IMR-90 (cell line): ENCODE data around the gene RBM46. TPM values are rescaled to one million over a fixed set of nuclear protein-coding genes. Genes with fewer than 3 reads are reported as not detected.

Source experiments
- ATAC-seq: fragments of 200-7000 bp; cut with Tn5 transposase; 2 replicates; pipeline ENCODE4 v1.9.1; 2020; ENCODE audit warnings: low read depth, mild to moderate bottlenecking, moderate library complexity
- BruUV-seq: library from RNA; stranded (reverse); fragments of 400-500 nt; replicated peaks from 2 replicates; lab custom pipeline; 2021; lab: Mats Ljungman, UMichigan
- CTCF ChIA-PET: fragments of 300-600 bp; formaldehyde crosslinking; extraction: SDS; loops from one replicate; lab custom pipeline; 2021; ENCODE audit warnings: antibody characterized with exemption; lab: Yijun Ruan, JAX
- POLR2A ChIA-PET: fragments of 300-600 bp; sonication (Branson Sonifier 250); formaldehyde crosslinking; loops from one replicate; lab custom pipeline; 2022; ENCODE audit warnings: antibody characterized with exemption; ENCODE audit not compliant: unreplicated experiment; lab: Charles Lee
- DNase-seq: peaks from one replicate; pipeline ENCODE4 v3.0.0; 2013
- H2AFZ ChIP-seq: replicated peaks from 2 replicates; pipeline ENCODE3; 2013; ENCODE audit warnings: low read length, mild to moderate bottlenecking; ENCODE audit not compliant: poor library complexity
- H2AK5ac ChIP-seq: 2 replicates; pipeline ENCODE4 v1.6.1; 2013; ENCODE audit warnings: low read depth, low read length, inconsistent platforms
- H2AK9ac ChIP-seq: replicated peaks from 2 replicates; pipeline ENCODE3; 2013; ENCODE audit warnings: mild to moderate bottlenecking, low read depth, low read length, moderate library complexity; ENCODE audit not compliant: poor library complexity
- H2BK120ac ChIP-seq: 2 replicates; pipeline ENCODE4 v1.6.1; 2013; ENCODE audit warnings: low read depth, low read length, inconsistent platforms
- H2BK15ac ChIP-seq: 3 replicates; pipeline ENCODE4 v1.6.1; 2013; ENCODE audit warnings: low read depth, low read length, inconsistent platforms
- H2BK20ac ChIP-seq: 2 replicates; pipeline ENCODE4 v1.6.1; 2013; ENCODE audit warnings: low read depth, mild to moderate bottlenecking, inconsistent platforms, low read length, moderate library complexity
- H2BK5ac ChIP-seq: 2 replicates; pipeline ENCODE4 v1.6.1; 2013; ENCODE audit warnings: mild to moderate bottlenecking, low read depth, low read length, inconsistent platforms; ENCODE audit not compliant: poor library complexity, severe bottlenecking
- H3K14ac ChIP-seq: replicated peaks from 2 replicates; pipeline ENCODE4 v1.6.1; 2013; ENCODE audit warnings: low read depth, low read length, inconsistent platforms
- H3K18ac ChIP-seq: 2 replicates; pipeline ENCODE4 v1.6.1; 2013; ENCODE audit warnings: low read depth, low read length, control low read depth
- H3K23ac ChIP-seq: 2 replicates; pipeline ENCODE4 v1.6.1; 2013; ENCODE audit warnings: low read depth, low read length, inconsistent platforms
- H3K27ac ChIP-seq: 2 replicates; pipeline ENCODE4 v1.5.1; 2013; ENCODE audit warnings: mild to moderate bottlenecking, control low read depth, low read length; ENCODE audit not compliant: insufficient read depth
- H3K27me3 ChIP-seq: 2 replicates; pipeline ENCODE4 v1.6.1; 2013; ENCODE audit warnings: low read length; ENCODE audit not compliant: control insufficient read depth, insufficient read depth
- H3K36me3 ChIP-seq: 2 replicates; pipeline ENCODE4 v1.6.1; 2013; ENCODE audit warnings: low read length, mixed read lengths; ENCODE audit not compliant: control insufficient read depth, insufficient read depth
- H3K4ac ChIP-seq: 2 replicates; pipeline ENCODE4 v1.6.1; 2013; ENCODE audit warnings: low read depth, low read length, inconsistent platforms
- H3K4me1 ChIP-seq: 2 replicates; pipeline ENCODE4 v1.6.1; 2013; ENCODE audit warnings: low read length, mixed read lengths; ENCODE audit not compliant: control insufficient read depth, insufficient read depth
- H3K4me2 ChIP-seq: 2 replicates; pipeline ENCODE4 v1.6.1; 2013; ENCODE audit warnings: low read depth, mild to moderate bottlenecking, control low read depth, low read length, moderate library complexity
- H3K4me3 ChIP-seq: 2 replicates; pipeline ENCODE4 v1.5.1; 2013; ENCODE audit warnings: low read depth, mild to moderate bottlenecking, control low read depth, low read length, moderate library complexity; ENCODE audit not compliant: insufficient read depth
- H3K56ac ChIP-seq: 2 replicates; pipeline ENCODE4 v1.6.1; 2013; ENCODE audit warnings: low read length, inconsistent platforms; ENCODE audit not compliant: insufficient read depth; ENCODE audit errors: extremely low read depth
- H3K79me1 ChIP-seq, 2 experiments: 2 replicates each; pipeline ENCODE4 v1.6.1; 2013; ENCODE audit warnings: low read length in 2 of 2, inconsistent platforms in 1 of 2, low read depth in 1 of 2
- H3K9ac ChIP-seq: 2 replicates; pipeline ENCODE4 v1.6.1; 2013; ENCODE audit warnings: low read depth, low read length, control low read depth
- H3K9me1 ChIP-seq: 2 replicates; pipeline ENCODE4 v1.6.1; 2013; ENCODE audit warnings: low read length, inconsistent platforms; ENCODE audit not compliant: insufficient read depth
- H3K9me3 ChIP-seq: 2 replicates; pipeline ENCODE4 v1.6.1; 2013; ENCODE audit warnings: low read length; ENCODE audit not compliant: control insufficient read depth, insufficient read depth
- H4K20me1 ChIP-seq: 2 replicates; pipeline ENCODE4 v1.6.1; 2013; ENCODE audit warnings: low read length, inconsistent platforms; ENCODE audit not compliant: insufficient read depth
- H4K5ac ChIP-seq: 2 replicates; pipeline ENCODE4 v1.6.1; 2013; ENCODE audit warnings: mild to moderate bottlenecking, low read depth, low read length, control low read depth
- H4K8ac ChIP-seq, 2 experiments: 2 replicates each; pipeline ENCODE4 v1.6.1; 2013; ENCODE audit warnings: low read depth in 2 of 2, low read length in 2 of 2, control low read depth in 1 of 2, inconsistent platforms in 1 of 2
- H4K91ac ChIP-seq: 2 replicates; pipeline ENCODE4 v1.6.1; 2013; ENCODE audit warnings: low read depth, low read length, inconsistent platforms; ENCODE audit not compliant: insufficient read depth
- CHD1 ChIP-seq: IDR thresholded peaks from 2 replicates; pipeline ENCODE4 v1.6.1; 2012; ENCODE audit warnings: low read depth, low read length, improper control_type of control experiment
- FOS ChIP-seq: fragments of 150-350 bp; IDR thresholded peaks from 2 replicates; pipeline ENCODE4 v1.6.1; 2016; ENCODE audit warnings: low read depth, low read length
- RAD21 ChIP-seq: IDR thresholded peaks from 2 replicates; pipeline ENCODE4 v1.6.1; 2012; ENCODE audit warnings: low read length, improper control_type of control experiment
- RFX5 ChIP-seq: IDR thresholded peaks from 2 replicates; pipeline ENCODE4 v1.8.0; 2012; ENCODE audit warnings: low read depth, mild to moderate bottlenecking, low read length, moderate library complexity
- SMC3 ChIP-seq: fragments of 150-350 bp; IDR thresholded peaks from 2 replicates; pipeline ENCODE4 v1.6.1; 2016; ENCODE audit warnings: low read depth, mild to moderate bottlenecking, antibody characterized with exemption, low read length, moderate library complexity
- WGBS, 2 experiments: methylation state at CpG; one replicate each; pipeline versions ENCODE4 v1.1.5 to v1.1.7; 2013; ENCODE audit warnings: missing lambda C conversion rate in 2 of 2; ENCODE audit not compliant: insufficient read length in 1 of 2; ENCODE audit errors: extremely low coverage in 2 of 2; 5-methylcytosine and 5-hydroxymethylcytosine counted together
- dilution Hi-C: fragments of 300-500 bp; cut with HindIII; formaldehyde crosslinking; loops from one replicate; pipeline ENCODE4 v1.14.3; 2018; ENCODE audit warnings: low sequenced_read_pairs; ENCODE audit not compliant: unreplicated experiment
- in situ Hi-C: fragments of 300-500 bp; cut with MboI; formaldehyde crosslinking; loops from 3 replicates; pipeline ENCODE4 v1.14.3; 2019; ENCODE audit warnings: low sequenced_read_pairs, inconsistent platforms, mixed read lengths
- intact Hi-C: fragments of 100-400 bp; cut with micrococcal nuclease; formaldehyde crosslinking; loops from 2 replicates; pipeline ENCODE4 v1.10.0; 2022
- polyA plus RNA-seq, 3 experiments: library from polyadenylated mRNA; depleted of rRNA; stranded (reverse); fragments of >200 nt; gene quantifications; 2 replicates each; pipeline ENCODE4 v1.2.3, GENCODE V29; 2012; ENCODE audit warnings: low replicate concordance in 1 of 3
- total RNA-seq: library from RNA; depleted of rRNA; stranded (reverse); fragments of >200 nt; gene quantifications from 2 replicates; pipeline ENCODE4 v1.2.3, GENCODE V29; 2012

The RBM46 gene
- total and polyA plus RNA-seq, 2 of the 4 experiments (the other 2 are of a cell fraction): not detected

DNA sequence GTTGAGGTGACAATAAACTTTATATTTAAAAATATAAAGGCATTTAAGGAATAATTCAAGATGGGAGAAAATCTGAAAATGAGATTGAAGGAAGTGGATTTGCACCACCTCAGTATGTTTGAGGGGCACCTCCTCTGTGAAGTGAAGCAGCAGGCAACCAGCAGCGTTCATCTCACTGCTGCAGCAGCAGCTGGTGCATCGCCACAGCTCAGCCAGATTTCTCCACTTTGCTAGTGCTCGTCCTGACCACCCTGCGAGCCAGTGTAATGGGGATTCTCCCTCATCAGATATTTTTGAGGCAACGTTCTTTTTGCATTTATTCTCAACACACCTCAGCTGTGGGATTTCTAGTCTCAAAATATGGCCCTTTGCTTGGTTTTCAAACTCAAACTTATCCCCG is 23.4 kb upstream of the RBM46 start:
- dilution Hi-C loops (no loop called here), in situ Hi-C loops (no loop called here), intact Hi-C loops (no loop called here)
- H3K27me3 ChIP-seq: no peaks in the 10 kb centered on the region
- H3K27ac ChIP-seq: no peak overlapping the region
- no peak overlapping the region for H2BK120ac ChIP-seq
- no peak overlapping the region for H2BK5ac ChIP-seq
- H2BK20ac ChIP-seq: no peak overlapping the region
- H4K20me1 ChIP-seq: no peaks in the 10 kb centered on the region
- no peak overlapping the region for H3K4me3 ChIP-seq
- no peak overlapping the region for H3K23ac ChIP-seq
- no peak overlapping the region for H3K9ac ChIP-seq
- no peaks in the 10 kb centered on the region for H3K9me3 ChIP-seq
- no peaks in the 10 kb centered on the region for H3K4me1 ChIP-seq
- no peaks in the 10 kb centered on the region for H3K36me3 ChIP-seq
- ChIA-PET POLR2A (no interaction called here), CTCF (no interaction called here)
- TF ChIP-seq SMC3 (no peak), CHD1 (no peak), RAD21 (no peak), FOS (no peak), RFX5 (no peak)
- H3K79me1 ChIP-seq: no peaks in the 10 kb centered on the region
- WGBS, 2 experiments: 80% methylated on average over 1 of the region's 6 CpGs; no CpG with 5 or more reads in 1 of the 2 experiments
- H3K9me1 ChIP-seq: no peaks in the 10 kb centered on the region
- H4K8ac ChIP-seq: no peak overlapping the region
- no peak overlapping the region for H3K4me2 ChIP-seq
- no peak overlapping the region for H2AK5ac ChIP-seq
- no peak overlapping the region for H2AFZ ChIP-seq
- no peak overlapping the region for H3K18ac ChIP-seq
- no peak overlapping the region for H4K91ac ChIP-seq
- no peak overlapping the region for H2AK9ac ChIP-seq
- H3K4ac ChIP-seq: no peak overlapping the region
- no peak overlapping the region for H3K56ac ChIP-seq
- BruUV-seq: no TSS peak
- DNase-seq: no peak
- no peak overlapping the region for H2BK15ac ChIP-seq
- no peak for ATAC-seq
- no peak overlapping the region for H3K14ac ChIP-seq
- no peak overlapping the region for H4K5ac ChIP-seq
